Neural cell (in vitro differentiated cells): ENCODE measurements around the gene GIMD1. TPM values are rescaled to one million over a fixed set of nuclear protein-coding genes. Genes with fewer than 3 reads are reported as not detected.

ENCODE experiments used
- H2AFZ ChIP-seq: fragments of 200-600, 300-800 bp; sonication (generic), shearing (Covaris generic); 2 replicates; pipeline ENCODE4 v1.6.0; 2014; ENCODE audit warnings: low read depth, mild to moderate bottlenecking, antibody characterized with exemption, low read length, moderate library complexity
- H3F3A ChIP-seq: fragments of 200-600 bp; shearing (Covaris generic); 2 replicates; pipeline ENCODE4 v1.6.1; 2016; ENCODE audit warnings: mild to moderate bottlenecking, moderate library complexity, mixed read lengths, antibody characterized with exemption, low read length; ENCODE audit not compliant: insufficient read depth, poor library complexity, severe bottlenecking
- H3K27ac ChIP-seq: fragments of 200-600, 300-800 bp; sonication (generic), shearing (Covaris generic); 2 replicates; pipeline ENCODE4 v1.5.1; 2014; ENCODE audit warnings: mild to moderate bottlenecking, low read length, moderate library complexity
- H3K27me3 ChIP-seq: fragments of 300-800, 200-600 bp; sonication (generic), shearing (Covaris generic); 2 replicates; pipeline ENCODE4 v1.6.0; 2014; ENCODE audit warnings: mild to moderate bottlenecking, low read depth, low read length, moderate library complexity; ENCODE audit not compliant: insufficient read depth
- H3K36me3 ChIP-seq: fragments of 300-800, 200-600 bp; sonication (generic), shearing (Covaris generic); 2 replicates; pipeline ENCODE4 v1.5.1; 2014; ENCODE audit warnings: mild to moderate bottlenecking, antibody characterized with exemption, low read length, moderate library complexity; ENCODE audit not compliant: insufficient read depth
- H3K4me2 ChIP-seq: fragments of 300-800, 200-600 bp; sonication (generic), shearing (Covaris generic); 2 replicates; pipeline ENCODE4 v1.6.0; 2014; ENCODE audit warnings: mild to moderate bottlenecking, low read length
- H3K4me3 ChIP-seq: fragments of 300-800, 200-600 bp; sonication (generic), shearing (Covaris generic); 2 replicates; pipeline ENCODE4 v1.5.1; 2014; ENCODE audit warnings: mild to moderate bottlenecking, low read length, moderate library complexity
- H3K79me2 ChIP-seq: fragments of 200-600 bp; shearing (Covaris generic); replicated peaks from 2 replicates; pipeline ENCODE4 v1.6.0; 2014; ENCODE audit warnings: mild to moderate bottlenecking, low read length, moderate library complexity; ENCODE audit not compliant: insufficient read depth
- H3K9ac ChIP-seq: fragments of 300-800, 200-600 bp; sonication (generic), shearing (Covaris generic); 2 replicates; pipeline ENCODE4 v1.6.1; 2016; ENCODE audit warnings: mild to moderate bottlenecking, low read length, mixed read lengths
- H3K9me2 ChIP-seq: fragments of 200-600 bp; shearing (Covaris generic); 2 replicates; pipeline ENCODE4 v1.6.1; 2016; ENCODE audit warnings: mild to moderate bottlenecking, low read length, mixed read lengths; ENCODE audit not compliant: insufficient read depth
- H3K9me3 ChIP-seq: fragments of 200-600, 300-800 bp; sonication (generic), shearing (Covaris generic); 2 replicates; pipeline ENCODE4 v1.6.1; 2016; ENCODE audit warnings: mild to moderate bottlenecking, mixed run types, low read length, moderate library complexity, mixed read lengths
- H4K20me1 ChIP-seq: fragments of 200-600 bp; shearing (Covaris generic); 2 replicates; pipeline ENCODE4 v1.6.1; 2016; ENCODE audit warnings: mild to moderate bottlenecking, mixed run types; ENCODE audit not compliant: insufficient read depth
- CTCF ChIP-seq: fragments of 450-650 bp; IDR thresholded peaks from 2 replicates; pipeline ENCODE4 v1.5.1; 2014; ENCODE audit warnings: antibody characterized with exemption, mild to moderate bottlenecking, moderate library complexity; ENCODE audit not compliant: poor library complexity, severe bottlenecking
- EP300 ChIP-seq: fragments of 450-650 bp; conservative IDR thresholded peaks from 2 replicates; pipeline ENCODE4 v1.6.1; 2014; ENCODE audit warnings: antibody characterized with exemption, mild to moderate bottlenecking, moderate library complexity; ENCODE audit not compliant: poor library complexity, severe bottlenecking
- EZH2 ChIP-seq: fragments of 200-600, 300-800 bp; shearing (Covaris generic), sonication (generic); IDR thresholded peaks from 2 replicates; pipeline ENCODE4 v1.6.1; 2014; ENCODE audit warnings: antibody characterized with exemption, low read length, borderline replicate concordance, mild to moderate bottlenecking; ENCODE audit not compliant: insufficient read depth, poor library complexity, severe bottlenecking
- MXI1 ChIP-seq: fragments of 450-650 bp; conservative IDR thresholded peaks from 2 replicates; pipeline ENCODE4 v1.6.1; 2014; ENCODE audit warnings: antibody characterized with exemption, mild to moderate bottlenecking; ENCODE audit not compliant: poor library complexity, severe bottlenecking
- POLR2AphosphoS5 ChIP-seq: IDR thresholded peaks from 2 replicates; pipeline ENCODE4 v1.6.1; 2012
- RAD21 ChIP-seq: fragments of 450-650 bp; conservative IDR thresholded peaks from 2 replicates; pipeline ENCODE4 v1.6.1; 2014; ENCODE audit warnings: antibody characterized with exemption, mild to moderate bottlenecking, moderate library complexity
- REST ChIP-seq: IDR thresholded peaks from 2 replicates; pipeline ENCODE4 v1.6.1; 2012; ENCODE audit warnings: borderline replicate concordance
- SMC3 ChIP-seq: fragments of 450-650 bp; conservative IDR thresholded peaks from 2 replicates; pipeline ENCODE4 v1.6.1; 2014; ENCODE audit warnings: antibody characterized with exemption, mild to moderate bottlenecking, moderate library complexity; ENCODE audit not compliant: poor library complexity
- TAF1 ChIP-seq: IDR thresholded peaks from 2 replicates; pipeline ENCODE4 v1.6.1; 2012; ENCODE audit warnings: low read depth
- polyA plus RNA-seq: library from polyadenylated mRNA; depleted of rRNA; stranded (reverse); fragments of >200 nt; gene quantifications from 2 replicates; pipeline ENCODE4 v1.2.3, GENCODE V29; 2014

Gene GIMD1
- polyA plus RNA-seq, 1 donor from 2014 or later: not detected

GRCh38 chr4:106369456-106370060, 980 bp upstream of the GIMD1 start:
- H3K79me2 ChIP-seq: no peaks in the 10 kb centered on the region
- H3K36me3 ChIP-seq: no peaks in the 10 kb centered on the region
- no peak overlapping the region for H3K27ac ChIP-seq
- H3K4me3 ChIP-seq: no peak overlapping the region
- H3K27me3 ChIP-seq: no peaks in the 10 kb centered on the region
- H4K20me1 ChIP-seq: no peaks in the 10 kb centered on the region
- H3K4me2 ChIP-seq: no peak overlapping the region
- H2AFZ ChIP-seq: no peak overlapping the region
- H3K9ac ChIP-seq: no peak overlapping the region
- TF ChIP-seq EZH2 (no peak), CTCF (peak; percentile 82), MXI1 (no peak), SMC3 (peak; percentile 89), RAD21 (peak; percentile 85)
- H3K9me3 ChIP-seq: no peaks in the 10 kb centered on the region
- H3F3A ChIP-seq: no peaks in the 10 kb centered on the region
- no peaks in the 10 kb centered on the region for H3K9me2 ChIP-seq

- no peak overlapping the region for H3K9ac ChIP-seq
Measured at GRCh38 chr4:106367072-106367471, 1.5 kb downstream of the GIMD1 start.

More at GRCh38 chr4:106367072-106367471, 1.5 kb downstream of the GIMD1 start:
- Histone ChIP-seq H3K9me2 (no peaks in the 10 kb centered on the region), H3K4me2 (no peak overlapping the region), H3K4me3 (no peak overlapping the region), H3K27ac (no peak overlapping the region), H4K20me1 (no peaks in the 10 kb centered on the region), H2AFZ (no peak overlapping the region), H3K79me2 (no peaks in the 10 kb centered on the region), H3K27me3 (no peaks in the 10 kb centered on the region), H3K36me3 (no peaks in the 10 kb centered on the region), H3F3A (no peaks in the 10 kb centered on the region), H3K9me3 (no peaks in the 10 kb centered on the region)
- TF ChIP-seq EP300 (no peak), POLR2AphosphoS5 (no peak), RAD21 (no peak), CTCF (no peak), MXI1 (no peak), REST (no peak), TAF1 (no peak), EZH2 (no peak), SMC3 (no peak)
